MM.1S (cell line): ENCODE measurements around the gene BBIP1.

Experiments used
- DNase-seq: peaks from one replicate; pipeline ENCODE4 v3.0.0-alpha.2; 2015
- H2AFZ ChIP-seq: fragments of 300-600 bp; sonication (generic); 2 replicates; pipeline ENCODE4 v1.6.0; 2016; ENCODE audit warnings: antibody characterized with exemption, low read length
- H3F3A ChIP-seq: fragments of 300-600 bp; sonication (generic); 2 replicates; pipeline ENCODE4 v1.6.1; 2016; ENCODE audit warnings: mild to moderate bottlenecking, antibody characterized with exemption, low read length, moderate library complexity, mixed read lengths; ENCODE audit not compliant: insufficient read depth
- H3K27ac ChIP-seq: fragments of 300-600 bp; sonication (generic); 2 replicates; pipeline ENCODE4 v1.5.1; 2016; ENCODE audit warnings: mild to moderate bottlenecking, low read length
- H3K27me3 ChIP-seq: fragments of 300-600 bp; sonication (generic); replicated peaks from 2 replicates; pipeline ENCODE4 v1.6.0; 2016; ENCODE audit warnings: low read length; ENCODE audit not compliant: insufficient read depth
- H3K36me3 ChIP-seq: fragments of 300-600 bp; sonication (generic); replicated peaks from 2 replicates; pipeline ENCODE4 v1.6.1; 2016; ENCODE audit warnings: mild to moderate bottlenecking, low read length, mixed read lengths; ENCODE audit not compliant: insufficient read depth
- H3K4me1 ChIP-seq: fragments of 300-600 bp; sonication (generic); 2 replicates; pipeline ENCODE4 v1.6.1; 2016; ENCODE audit warnings: low read length, mixed read lengths
- H3K4me2 ChIP-seq: fragments of 300-600 bp; sonication (generic); 2 replicates; pipeline ENCODE4 v1.6.0; 2016; ENCODE audit warnings: low read depth, low read length
- H3K4me3 ChIP-seq: fragments of 300-600 bp; sonication (generic); 2 replicates; pipeline ENCODE4 v1.5.1; 2016; ENCODE audit warnings: low read length, mixed read lengths
- H3K79me2 ChIP-seq: fragments of 300-600 bp; sonication (generic); 2 replicates; pipeline ENCODE4 v1.6.1; 2016; ENCODE audit warnings: mixed run types, low read length, mixed read lengths
- H3K9ac ChIP-seq: fragments of 300-600 bp; sonication (generic); 2 replicates; pipeline ENCODE4 v1.6.1; 2016; ENCODE audit warnings: low read length, mixed read lengths
- H3K9me2 ChIP-seq: fragments of 300-600 bp; sonication (generic); replicated peaks from 2 replicates; pipeline ENCODE4 v1.6.1; 2016; ENCODE audit warnings: mild to moderate bottlenecking, low read length, mixed read lengths; ENCODE audit not compliant: insufficient read depth
- H3K9me3 ChIP-seq: fragments of 300-600 bp; sonication (generic); replicated peaks from 2 replicates; pipeline ENCODE4 v1.6.1; 2016; ENCODE audit warnings: mild to moderate bottlenecking, low read length, mixed read lengths; ENCODE audit not compliant: insufficient read depth
- H4K20me1 ChIP-seq: fragments of 300-600 bp; sonication (generic); 2 replicates; pipeline ENCODE4 v1.6.1; 2016; ENCODE audit warnings: mild to moderate bottlenecking, low read length, moderate library complexity, mixed read lengths; ENCODE audit not compliant: insufficient read depth
- EZH2 ChIP-seq: fragments of 300-600 bp; sonication (generic); optimal IDR thresholded peaks from 2 replicates; pipeline ENCODE3; 2017; ENCODE audit warnings: low read depth, mild to moderate bottlenecking, antibody characterized with exemption, low read length, mixed read lengths
- EZH2phosphoT487 ChIP-seq: fragments of 300-600 bp; sonication (generic); IDR thresholded peaks from 2 replicates; pipeline ENCODE4 v1.6.1; 2018; ENCODE audit warnings: antibody characterized with exemption, low read length
- TF ChIP-seq, protein P1 (sequence below): fragments of 300-600 bp; sonication (generic); IDR thresholded peaks from 2 replicates; pipeline ENCODE4 v1.5.1; 2016; ENCODE audit warnings: antibody characterized with exemption, low read length, mixed read lengths

Gene BBIP1

DNA sequence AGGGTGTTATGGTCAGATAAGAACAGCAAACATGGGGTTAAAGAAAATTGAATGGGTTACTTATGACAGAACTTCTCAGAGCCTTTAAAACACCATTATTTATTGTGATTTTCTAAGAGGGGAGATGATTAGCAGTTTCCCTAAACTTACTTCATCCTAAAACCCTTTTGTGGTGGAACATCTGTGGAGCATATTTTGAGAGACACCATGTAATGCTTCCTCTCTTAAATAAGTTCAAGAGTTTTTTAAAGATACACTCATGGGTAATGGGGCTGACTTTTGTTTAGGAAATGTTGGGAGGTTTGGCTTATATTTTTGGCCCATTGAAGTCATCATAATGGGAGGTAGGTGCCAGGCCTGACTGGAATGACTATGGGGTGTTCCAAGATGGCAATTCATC lies 55.6 kb downstream of the BBIP1 start:
- Histone ChIP-seq H3K27me3 (no peaks in the 10 kb centered on the region), H3K9ac (no peak overlapping the region), H3K4me1 (peaks cover 93% of the 10 kb centered on the region), H3K4me2 (peak overlapping the region; percentile 1; the same call in 1 of the 2 replicates), H2AFZ (no peak overlapping the region; the same call in 1 of the 2 replicates), H3K4me3 (no peak overlapping the region), H3F3A (peaks cover 87% of the 10 kb centered on the region), H3K9me3 (no peaks in the 10 kb centered on the region), H3K9me2 (no peaks in the 10 kb centered on the region), H3K79me2 (no peaks in the 10 kb centered on the region), H3K27ac (peak overlapping the region; percentile 97; the same call in 1 of the 2 replicates), H3K36me3 (no peaks in the 10 kb centered on the region), H4K20me1 (no peaks in the 10 kb centered on the region)
- DNase-seq: no peak
- no peak for TF ChIP-seq EZH2phosphoT487
- TF ChIP-seq EZH2: no peak
- TF ChIP-seq, protein P1, sequence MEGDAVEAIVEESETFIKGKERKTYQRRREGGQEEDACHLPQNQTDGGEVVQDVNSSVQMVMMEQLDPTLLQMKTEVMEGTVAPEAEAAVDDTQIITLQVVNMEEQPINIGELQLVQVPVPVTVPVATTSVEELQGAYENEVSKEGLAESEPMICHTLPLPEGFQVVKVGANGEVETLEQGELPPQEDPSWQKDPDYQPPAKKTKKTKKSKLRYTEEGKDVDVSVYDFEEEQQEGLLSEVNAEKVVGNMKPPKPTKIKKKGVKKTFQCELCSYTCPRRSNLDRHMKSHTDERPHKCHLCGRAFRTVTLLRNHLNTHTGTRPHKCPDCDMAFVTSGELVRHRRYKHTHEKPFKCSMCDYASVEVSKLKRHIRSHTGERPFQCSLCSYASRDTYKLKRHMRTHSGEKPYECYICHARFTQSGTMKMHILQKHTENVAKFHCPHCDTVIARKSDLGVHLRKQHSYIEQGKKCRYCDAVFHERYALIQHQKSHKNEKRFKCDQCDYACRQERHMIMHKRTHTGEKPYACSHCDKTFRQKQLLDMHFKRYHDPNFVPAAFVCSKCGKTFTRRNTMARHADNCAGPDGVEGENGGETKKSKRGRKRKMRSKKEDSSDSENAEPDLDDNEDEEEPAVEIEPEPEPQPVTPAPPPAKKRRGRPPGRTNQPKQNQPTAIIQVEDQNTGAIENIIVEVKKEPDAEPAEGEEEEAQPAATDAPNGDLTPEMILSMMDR: no peak

DNA sequence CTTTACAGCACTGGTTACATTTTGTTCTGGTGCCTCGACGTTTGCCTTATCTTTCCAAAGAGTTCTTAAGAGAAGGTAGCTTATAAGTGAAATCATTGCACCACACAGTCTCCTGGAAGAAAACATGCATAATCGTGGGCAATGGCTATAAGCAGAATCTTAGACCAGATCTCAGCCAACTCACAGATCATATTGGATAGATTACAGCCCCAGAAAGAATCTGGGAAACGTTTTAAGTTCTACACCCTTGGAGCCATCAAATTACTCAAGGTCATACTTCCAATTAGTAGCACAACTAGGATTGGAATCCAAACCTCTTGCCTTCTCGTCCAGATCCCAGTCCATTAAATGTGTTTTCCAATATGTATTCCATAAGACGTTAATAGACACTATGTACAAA lies 56.0 kb downstream of the BBIP1 start:
- Histone ChIP-seq H3F3A (peaks cover 88% of the 10 kb centered on the region), H3K4me1 (peaks cover 93% of the 10 kb centered on the region), H3K9me2 (no peaks in the 10 kb centered on the region), H3K36me3 (no peaks in the 10 kb centered on the region), H3K4me2 (peak overlapping the region; percentile 1; the same call in 1 of the 2 replicates), H3K9ac (no peak overlapping the region), H3K79me2 (no peaks in the 10 kb centered on the region), H3K4me3 (no peak overlapping the region), H4K20me1 (no peaks in the 10 kb centered on the region), H3K27ac (peak overlapping the region; percentile 97; the same call in 1 of the 2 replicates), H3K27me3 (no peaks in the 10 kb centered on the region), H2AFZ (peak overlapping the region; percentile 8; the same call in 1 of the 2 replicates), H3K9me3 (no peaks in the 10 kb centered on the region)
- DNase-seq: no peak
- TF ChIP-seq, protein P1: no peak
- TF ChIP-seq EZH2 (no peak), EZH2phosphoT487 (no peak)

- no peak for DNase-seq
- Histone ChIP-seq H3K4me1 (peaks cover 93% of the 10 kb centered on the region), H3K9ac (no peak overlapping the region), H4K20me1 (no peaks in the 10 kb centered on the region), H3K4me2 (no peak overlapping the region), H2AFZ (no peak overlapping the region; the same call in 1 of the 2 replicates), H3K4me3 (no peak overlapping the region), H3K36me3 (no peaks in the 10 kb centered on the region), H3K9me2 (no peaks in the 10 kb centered on the region), H3K9me3 (no peaks in the 10 kb centered on the region), H3F3A (peaks cover 91% of the 10 kb centered on the region), H3K27ac (peak overlapping the region; percentile 97; the same call in 1 of the 2 replicates), H3K27me3 (no peaks in the 10 kb centered on the region), H3K79me2 (no peaks in the 10 kb centered on the region)
- no peak for TF ChIP-seq EZH2
- TF ChIP-seq EZH2phosphoT487: no peak
- TF ChIP-seq, protein P1: no peak
Observed at GRCh38 chr10:110861930-110862649, 56.9 kb downstream of the BBIP1 start.
